ENCODE measurements around the gene CCDC169.

DNA sequence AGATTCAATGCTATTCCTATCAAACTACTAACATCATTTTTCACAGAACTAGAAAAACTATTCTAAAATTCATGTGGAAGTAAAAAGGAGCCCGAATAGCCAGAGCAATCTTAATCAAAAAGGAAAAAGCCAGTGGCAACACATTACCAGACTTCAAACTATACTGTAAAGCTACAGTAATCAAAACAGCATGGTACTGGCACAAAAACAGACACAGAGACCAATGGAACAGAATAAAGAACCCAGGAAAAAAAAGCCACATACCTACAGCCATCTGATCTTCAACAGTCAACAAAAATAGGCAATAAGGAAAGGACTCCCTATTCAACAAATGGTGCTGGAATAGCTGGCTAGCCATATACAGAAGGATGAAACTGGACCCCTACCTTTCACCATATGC, 72.9 kb downstream of the CCDC169 start:
- TF ChIP-seq POLR2A (IDR thresholded peaks at IDR 0.05) (no peak), POLR2AphosphoS5 (IDR thresholded peaks at IDR 0.05) (no peak)
- TF ChIP-seq, protein P1, sequence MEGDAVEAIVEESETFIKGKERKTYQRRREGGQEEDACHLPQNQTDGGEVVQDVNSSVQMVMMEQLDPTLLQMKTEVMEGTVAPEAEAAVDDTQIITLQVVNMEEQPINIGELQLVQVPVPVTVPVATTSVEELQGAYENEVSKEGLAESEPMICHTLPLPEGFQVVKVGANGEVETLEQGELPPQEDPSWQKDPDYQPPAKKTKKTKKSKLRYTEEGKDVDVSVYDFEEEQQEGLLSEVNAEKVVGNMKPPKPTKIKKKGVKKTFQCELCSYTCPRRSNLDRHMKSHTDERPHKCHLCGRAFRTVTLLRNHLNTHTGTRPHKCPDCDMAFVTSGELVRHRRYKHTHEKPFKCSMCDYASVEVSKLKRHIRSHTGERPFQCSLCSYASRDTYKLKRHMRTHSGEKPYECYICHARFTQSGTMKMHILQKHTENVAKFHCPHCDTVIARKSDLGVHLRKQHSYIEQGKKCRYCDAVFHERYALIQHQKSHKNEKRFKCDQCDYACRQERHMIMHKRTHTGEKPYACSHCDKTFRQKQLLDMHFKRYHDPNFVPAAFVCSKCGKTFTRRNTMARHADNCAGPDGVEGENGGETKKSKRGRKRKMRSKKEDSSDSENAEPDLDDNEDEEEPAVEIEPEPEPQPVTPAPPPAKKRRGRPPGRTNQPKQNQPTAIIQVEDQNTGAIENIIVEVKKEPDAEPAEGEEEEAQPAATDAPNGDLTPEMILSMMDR (IDR thresholded peaks at IDR 0.05): no peak
